Activated CD4-positive, alpha-beta T cell treated with anti-CD3 and anti-CD28 coated beads, Interleukin-2, Interleukin-6, amounts not matched to agents 100 ng/mL and 50 ng/mL, durations not matched to agents 16 hours and 8 hours (primary cell): Measurements from ENCODE around the gene PHAF1.
"Not testable (repeated sequence)": the region's sequence is repeated elsewhere in the genome, so short reads cannot be mapped to it uniquely, and the experiment has no call there.

Experiments used
- DNase-seq: peaks from one replicate; pipeline ENCODE4 v3.0.0-alpha.2; 2020

Gene PHAF1

GRCh38 chr16:67105246-67105645 lies 4.5 kb upstream of the PHAF1 start:
- DNase-seq, result no peak

GRCh38 chr16:67105881-67106280 lies 3.9 kb upstream of the PHAF1 start:
- no peak for DNase-seq

GRCh38 chr16:67108489-67108888 lies 1.3 kb upstream of the PHAF1 start:
- no peak for DNase-seq

GRCh38 chr16:67108931-67109406 lies 772 bp upstream of the PHAF1 start:
- no peak for DNase-seq

- no peak for DNase-seq
Observed at GRCh38 chr16:67111951-67112444, 2.3 kb downstream of the PHAF1 start.

GRCh38 chr16:67112591-67113399 lies 3.1 kb downstream of the PHAF1 start:
- no peak for DNase-seq

- DNase-seq, result no peak
Observed at GRCh38 chr16:67114793-67115192, 5.1 kb downstream of the PHAF1 start.

GRCh38 chr16:67115639-67116038 lies 5.9 kb downstream of the PHAF1 start:
- DNase-seq, result no peak

- DNase-seq, result no peak
Observed at GRCh38 chr16:67116388-67117311, 6.9 kb downstream of the PHAF1 start.

GRCh38 chr16:67117716-67118115 lies 8.0 kb downstream of the PHAF1 start:
- no peak for DNase-seq

GRCh38 chr16:67120025-67120424 lies 10.3 kb downstream of the PHAF1 start:
- no peak for DNase-seq

- not testable (repeated sequence) for DNase-seq
Observed at GRCh38 chr16:67122799-67123198, 13.1 kb downstream of the PHAF1 start.

- no peak for DNase-seq
Observed at GRCh38 chr16:67128417-67128816, 18.7 kb downstream of the PHAF1 start.

- no peak for DNase-seq
Observed at GRCh38 chr16:67128887-67129286, 19.1 kb downstream of the PHAF1 start.

GRCh38 chr16:67129422-67129821 lies 19.7 kb downstream of the PHAF1 start:
- no peak for DNase-seq

- DNase-seq, result no peak
Observed at GRCh38 chr16:67137605-67138004, 27.9 kb downstream of the PHAF1 start.

- DNase-seq, result no peak
Observed at GRCh38 chr16:67141391-67141790, 31.6 kb downstream of the PHAF1 start.

GRCh38 chr16:67142342-67142741 lies 32.6 kb downstream of the PHAF1 start:
- DNase-seq, result no peak

GRCh38 chr16:67144943-67145342 lies 35.2 kb downstream of the PHAF1 start:
- DNase-seq, result no peak

GRCh38 chr16:67145746-67146145 lies 36.0 kb downstream of the PHAF1 start:
- no peak for DNase-seq

- DNase-seq, result no peak
Observed at GRCh38 chr16:67146523-67147357, 37.0 kb downstream of the PHAF1 start.

GRCh38 chr16:67147437-67148140 lies 37.8 kb downstream of the PHAF1 start:
- DNase-seq, result no peak
